ENCODE measurements around the gene CDKN3. TPM values are rescaled to one million over a fixed set of nuclear protein-coding genes. Genes with fewer than 3 reads are reported as not detected.

CDKN3 gene
- total RNA-seq, 1 experiment from 2014 or later, result 152 TPM

DNA sequence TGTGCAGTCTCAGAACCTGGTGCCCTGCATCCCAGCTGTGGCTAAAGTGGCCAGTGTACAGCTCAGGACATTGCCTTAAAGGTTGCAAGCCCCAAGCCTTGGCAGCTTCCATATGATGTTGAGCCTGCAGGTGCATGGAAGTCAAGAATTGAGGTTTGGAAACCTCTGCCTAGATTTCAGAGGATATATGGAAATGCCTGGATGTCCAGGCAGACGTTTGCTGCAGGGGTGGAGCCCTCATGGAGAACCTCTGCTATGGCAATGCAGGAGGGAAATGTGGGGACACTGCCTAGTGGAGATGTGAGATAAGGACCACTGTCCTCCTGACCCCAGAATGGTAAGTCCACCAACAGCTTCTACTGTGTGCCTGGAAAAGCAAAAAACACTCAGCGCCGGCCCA lies 62.3 kb downstream of the CDKN3 start:
- no peaks in the 10 kb centered on the region for H3K36me3 ChIP-seq
- no peaks in the 10 kb centered on the region for H3K27me3 ChIP-seq (replicated peaks)

DNA sequence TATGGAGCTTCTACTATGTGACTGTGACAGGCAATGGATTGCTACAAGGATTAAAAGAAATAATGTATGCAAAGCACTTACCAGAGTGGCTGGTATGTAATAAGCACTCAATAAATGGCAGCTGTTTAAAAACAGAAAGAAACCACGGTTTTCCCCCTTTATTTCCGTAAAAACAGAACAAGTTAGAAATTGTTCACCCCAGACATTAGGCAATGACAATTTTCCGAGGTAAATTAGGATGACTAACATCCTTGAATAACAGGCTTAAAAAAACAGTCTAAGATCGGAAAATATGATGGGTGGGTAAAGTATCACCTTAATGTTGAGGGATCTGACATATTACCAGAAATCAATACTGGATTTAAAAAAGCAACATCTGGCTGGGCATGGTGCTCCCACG lies 65.2 kb downstream of the CDKN3 start:
- Histone ChIP-seq H3K27me3 (replicated peaks) (no peaks in the 10 kb centered on the region), H3K27ac (no peak overlapping the region), H3K36me3 (no peaks in the 10 kb centered on the region), H3K9me3 (replicated peaks) (peaks cover 6% of the 10 kb centered on the region), H3K4me1 (replicated peaks) (no peaks in the 10 kb centered on the region), H3K4me3 (no peak overlapping the region)
- no peak for DNase-seq (ENCODE audit: low read depth in 1 of 2, low spot score in 2 of 2)

More for the DNA sequence above, 62.3 kb downstream of the CDKN3 start:
- no peak for DNase-seq (ENCODE audit: low read depth in 1 of 2, low spot score in 2 of 2)
- no peak overlapping the region for H3K4me3 ChIP-seq
- no peaks in the 10 kb centered on the region for H3K4me1 ChIP-seq (replicated peaks)
- H3K27ac ChIP-seq, result no peak overlapping the region
- H3K9me3 ChIP-seq (replicated peaks), result peaks cover 6% of the 10 kb centered on the region; the same call in 1 of the 2 replicates

DNA sequence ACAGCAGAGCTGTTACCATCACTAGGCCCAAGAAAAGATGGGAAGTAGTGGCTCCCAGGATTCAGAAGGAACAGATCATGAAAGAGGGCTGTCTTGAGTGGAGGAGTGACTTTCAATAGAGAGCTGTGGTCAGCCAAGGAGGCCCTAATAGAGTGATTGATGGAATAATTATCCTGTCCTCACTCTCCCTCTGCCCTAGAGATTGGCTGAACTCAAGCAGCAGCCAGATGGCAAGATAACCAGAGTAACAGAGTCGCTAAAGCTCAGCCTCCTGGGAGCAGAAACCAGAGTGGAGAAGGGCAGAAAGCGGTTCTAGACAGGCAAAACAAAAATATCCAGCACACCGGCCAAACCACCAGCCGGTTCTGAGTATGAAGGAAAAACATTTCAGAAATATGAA lies 68.8 kb downstream of the CDKN3 start:
- Histone ChIP-seq H3K4me3 (no peak overlapping the region), H3K27ac (no peak overlapping the region), H3K4me1 (replicated peaks) (no peaks in the 10 kb centered on the region), H3K27me3 (replicated peaks) (no peaks in the 10 kb centered on the region), H3K9me3 (replicated peaks) (no peaks in the 10 kb centered on the region; the same call in 1 of the 2 replicates), H3K36me3 (no peaks in the 10 kb centered on the region)
- no peak for DNase-seq (ENCODE audit: low read depth in 1 of 2, low spot score in 2 of 2)

DNA sequence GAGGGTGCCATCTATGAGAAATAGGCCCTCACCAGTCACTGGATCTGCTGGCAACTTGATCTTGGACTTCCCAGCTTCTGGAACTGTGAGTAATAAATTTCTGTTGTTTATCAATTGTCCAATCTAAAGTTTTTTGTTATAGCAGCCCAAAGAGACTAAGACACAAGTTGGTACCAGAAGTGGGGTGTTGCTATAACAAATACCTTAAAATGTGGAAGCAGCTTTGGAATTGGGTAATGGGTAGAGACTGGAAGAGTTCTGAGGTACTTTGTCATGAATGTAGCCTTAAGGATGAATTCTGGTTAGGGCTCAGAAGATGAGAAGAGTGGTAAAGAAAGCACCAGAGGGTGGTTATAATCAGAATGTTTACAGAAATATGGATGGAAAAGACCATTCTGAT lies 70.5 kb downstream of the CDKN3 start:
- no peaks in the 10 kb centered on the region for H3K4me1 ChIP-seq (replicated peaks)
- DNase-seq (ENCODE audit: low read depth in 1 of 2, low spot score in 2 of 2), result no peak

More for the DNA sequence above, 70.5 kb downstream of the CDKN3 start:
- H3K36me3 ChIP-seq, result no peaks in the 10 kb centered on the region
- no peaks in the 10 kb centered on the region for H3K27me3 ChIP-seq (replicated peaks)
- H3K27ac ChIP-seq, result no peak overlapping the region
- no peaks in the 10 kb centered on the region; the same call in 1 of the 2 replicates for H3K9me3 ChIP-seq (replicated peaks)
- no peak overlapping the region for H3K4me3 ChIP-seq

Other genes with a start within 250 kb of the CDKN3 start
- 104 and 219 TPM in 2 replicates for gene CNIH1, start 44.4 kb downstream of the CDKN3 start, total RNA-seq (2014; rRNA removed; shearing (Covaris generic))
- gene GMFB, start 92.0 kb downstream of the CDKN3 start, total RNA-seq (2014; rRNA removed; shearing (Covaris generic)), result 74.5 and 86.2 TPM in 2 replicates
- gene CGRRF1, start 112.9 kb downstream of the CDKN3 start, total RNA-seq (2014; rRNA removed; shearing (Covaris generic)), result 6.5 and 17.3 TPM in 2 replicates
- gene SAMD4A, start 170.1 kb downstream of the CDKN3 start, total RNA-seq (2014; rRNA removed; shearing (Covaris generic)), result 22.5 and 31.6 TPM in 2 replicates